HepG2 (cell line): ENCODE results near the gene LAG3. TPM values are rescaled to one million over a fixed set of nuclear protein-coding genes. Genes with fewer than 3 reads are reported as not detected.
A peak's percentile ranks its signal among the peaks of the same experiment; 100 is the strongest.

Experiments
- CHD2 ChIP-seq: IDR thresholded peaks from 2 replicates; pipeline ENCODE4 v1.6.1; 2011; ENCODE audit warnings: low read depth, low read length, improper control_type of control experiment
- EZH2 ChIP-seq: conservative IDR thresholded peaks from 2 replicates; pipeline ENCODE4 v1.6.1; 2012; ENCODE audit warnings: mild to moderate bottlenecking, low read depth, low read length, moderate library complexity
- KDM5A ChIP-seq: fragments of 200-600 bp; sonication (generic); IDR thresholded peaks from 2 replicates; pipeline ENCODE4 v1.7.0; 2018; ENCODE audit warnings: antibody characterized with exemption, mild to moderate bottlenecking, low read length, borderline replicate concordance
- TBL1XR1 ChIP-seq: fragments of 150-350 bp; IDR thresholded peaks from 2 replicates; pipeline ENCODE4 v1.6.1; 2014; ENCODE audit warnings: borderline replicate concordance, low read length; ENCODE audit not compliant: partially characterized antibody
- TBX3 ChIP-seq: fragments of 450-650 bp; IDR thresholded peaks from 2 replicates; pipeline ENCODE4 v1.6.1; 2017; ENCODE audit warnings: antibody characterized with exemption, mild to moderate bottlenecking, inconsistent platforms, borderline replicate concordance
- ZFP36 ChIP-seq: fragments of 150-350 bp; IDR thresholded peaks from 2 replicates; pipeline ENCODE4 v1.6.1; 2018; ENCODE audit warnings: borderline replicate concordance, low read length, low read depth; ENCODE audit not compliant: partially characterized antibody
- ZKSCAN8 ChIP-seq: IDR thresholded peaks from 2 replicates; pipeline ENCODE4 v1.6.1; 2016; ENCODE audit warnings: borderline replicate concordance, missing genetic modification reagents, missing compliant biosample characterization
- ZNF678 ChIP-seq: sonication (generic); formaldehyde crosslinking; IDR thresholded peaks from 2 replicates; pipeline ENCODE4 v1.4.0; 2020; ENCODE audit warnings: mild to moderate bottlenecking, missing genetic modification reagents
- polyA plus RNA-seq, 8 experiments: library from polyadenylated mRNA; depleted of rRNA in 3 of 8; stranded (reverse) in 7 of 8; unstranded in 1 of 8; fragments of >200 nt; fragmentation: Illumina TruSeq in 4 of 8; extraction: Trizol in 4 of 8; gene quantifications; 2 replicates each; pipeline versions ENCODE4 v1.2.1 to v1.2.3, GENCODE V29; 2011 to 2016; ENCODE audit warnings: low read depth in 4 of 8, missing spikeins in 1 of 8, mixed read lengths in 1 of 8; ENCODE audit not compliant: insufficient read depth in 1 of 8
- total RNA-seq, 5 experiments: library from RNA; depleted of rRNA; stranded (reverse); fragments of >200 nt; fragmentation: Illumina TruSeq; extraction: Trizol; gene quantifications; 2 replicates each; pipeline ENCODE4 v1.2.3, GENCODE V29; 2016; ENCODE audit warnings: low read depth in 1 of 5
- TF ChIP-seq, protein P1 (sequence below): IDR thresholded peaks from 2 replicates; pipeline ENCODE4 v1.6.1; 2016; ENCODE audit warnings: low read depth, control low read depth
- TF ChIP-seq, protein P2 (sequence below): sonication (generic); formaldehyde crosslinking; IDR thresholded peaks from 2 replicates; pipeline ENCODE4 v1.5.0; 2020; ENCODE audit warnings: mild to moderate bottlenecking, missing genetic modification reagents, moderate library complexity
- TF ChIP-seq, protein P3 (sequence below): sonication (generic); formaldehyde crosslinking; IDR thresholded peaks from 2 replicates; pipeline ENCODE4 v1.9.0; 2021; ENCODE audit warnings: missing genetic modification reagents, mild to moderate bottlenecking, borderline replicate concordance
- TF ChIP-seq, protein P4 (sequence below): sonication (generic); formaldehyde crosslinking; IDR thresholded peaks from 2 replicates; pipeline ENCODE4 v1.4.0; 2020; ENCODE audit warnings: missing genetic modification reagents
- TF ChIP-seq, protein P5 (sequence below): sonication (generic); formaldehyde crosslinking; IDR thresholded peaks from 2 replicates; pipeline ENCODE4 v1.4.0; 2020; ENCODE audit warnings: missing genetic modification reagents

Gene LAG3
- total and polyA plus RNA-seq, 2 of the 13 experiments (the other 11 are each of a cell fraction or from before 2014, with no cell fraction given), result 0.11 to 0.26 TPM

DNA sequence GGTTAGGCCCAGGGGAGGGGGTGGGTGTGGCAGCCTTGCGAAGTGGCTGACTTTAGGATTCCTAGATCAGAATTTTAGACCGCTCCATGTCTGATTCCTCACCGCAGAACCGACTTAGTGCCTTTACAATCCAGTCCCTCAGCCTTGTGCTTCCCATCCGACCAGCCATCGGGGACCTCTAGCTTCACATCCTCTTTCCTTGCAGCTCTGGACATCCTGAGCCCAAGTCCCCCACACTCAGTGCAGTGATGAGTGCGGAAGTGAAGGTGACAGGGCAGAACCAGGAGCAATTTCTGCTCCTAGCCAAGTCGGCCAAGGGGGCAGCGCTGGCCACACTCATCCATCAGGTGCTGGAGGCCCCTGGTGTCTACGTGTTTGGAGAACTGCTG, 47.9 kb upstream of the LAG3 start (continued):
- TF ChIP-seq, protein P1, sequence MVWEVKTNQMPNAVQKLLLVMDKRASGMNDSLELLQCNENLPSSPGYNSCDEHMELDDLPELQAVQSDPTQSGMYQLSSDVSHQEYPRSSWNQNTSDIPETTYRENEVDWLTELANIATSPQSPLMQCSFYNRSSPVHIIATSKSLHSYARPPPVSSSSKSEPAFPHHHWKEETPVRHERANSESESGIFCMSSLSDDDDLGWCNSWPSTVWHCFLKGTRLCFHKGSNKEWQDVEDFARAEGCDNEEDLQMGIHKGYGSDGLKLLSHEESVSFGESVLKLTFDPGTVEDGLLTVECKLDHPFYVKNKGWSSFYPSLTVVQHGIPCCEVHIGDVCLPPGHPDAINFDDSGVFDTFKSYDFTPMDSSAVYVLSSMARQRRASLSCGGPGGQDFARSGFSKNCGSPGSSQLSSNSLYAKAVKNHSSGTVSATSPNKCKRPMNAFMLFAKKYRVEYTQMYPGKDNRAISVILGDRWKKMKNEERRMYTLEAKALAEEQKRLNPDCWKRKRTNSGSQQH (CRISPR knock-in tag), result no peak
- TF ChIP-seq, protein P2, sequence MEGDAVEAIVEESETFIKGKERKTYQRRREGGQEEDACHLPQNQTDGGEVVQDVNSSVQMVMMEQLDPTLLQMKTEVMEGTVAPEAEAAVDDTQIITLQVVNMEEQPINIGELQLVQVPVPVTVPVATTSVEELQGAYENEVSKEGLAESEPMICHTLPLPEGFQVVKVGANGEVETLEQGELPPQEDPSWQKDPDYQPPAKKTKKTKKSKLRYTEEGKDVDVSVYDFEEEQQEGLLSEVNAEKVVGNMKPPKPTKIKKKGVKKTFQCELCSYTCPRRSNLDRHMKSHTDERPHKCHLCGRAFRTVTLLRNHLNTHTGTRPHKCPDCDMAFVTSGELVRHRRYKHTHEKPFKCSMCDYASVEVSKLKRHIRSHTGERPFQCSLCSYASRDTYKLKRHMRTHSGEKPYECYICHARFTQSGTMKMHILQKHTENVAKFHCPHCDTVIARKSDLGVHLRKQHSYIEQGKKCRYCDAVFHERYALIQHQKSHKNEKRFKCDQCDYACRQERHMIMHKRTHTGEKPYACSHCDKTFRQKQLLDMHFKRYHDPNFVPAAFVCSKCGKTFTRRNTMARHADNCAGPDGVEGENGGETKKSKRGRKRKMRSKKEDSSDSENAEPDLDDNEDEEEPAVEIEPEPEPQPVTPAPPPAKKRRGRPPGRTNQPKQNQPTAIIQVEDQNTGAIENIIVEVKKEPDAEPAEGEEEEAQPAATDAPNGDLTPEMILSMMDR (CRISPR knock-in tag), result 0 out of 2 replicates have a peak, but pooled peaks have one; percentile 3
- no peak for TF ChIP-seq CHD2
- no peak for TF ChIP-seq TBL1XR1
- TF ChIP-seq ZFP36, result no peak
- TF ChIP-seq ZNF678 (CRISPR knock-in tag), result peak; percentile 29; the same call in 1 of the 2 replicates
- TF ChIP-seq, protein P3, sequence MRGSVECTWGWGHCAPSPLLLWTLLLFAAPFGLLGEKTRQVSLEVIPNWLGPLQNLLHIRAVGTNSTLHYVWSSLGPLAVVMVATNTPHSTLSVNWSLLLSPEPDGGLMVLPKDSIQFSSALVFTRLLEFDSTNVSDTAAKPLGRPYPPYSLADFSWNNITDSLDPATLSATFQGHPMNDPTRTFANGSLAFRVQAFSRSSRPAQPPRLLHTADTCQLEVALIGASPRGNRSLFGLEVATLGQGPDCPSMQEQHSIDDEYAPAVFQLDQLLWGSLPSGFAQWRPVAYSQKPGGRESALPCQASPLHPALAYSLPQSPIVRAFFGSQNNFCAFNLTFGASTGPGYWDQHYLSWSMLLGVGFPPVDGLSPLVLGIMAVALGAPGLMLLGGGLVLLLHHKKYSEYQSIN (CRISPR knock-in tag), result no peak
- no peak for TF ChIP-seq ZKSCAN8 (CRISPR knock-in tag)
- TF ChIP-seq, protein P4, sequence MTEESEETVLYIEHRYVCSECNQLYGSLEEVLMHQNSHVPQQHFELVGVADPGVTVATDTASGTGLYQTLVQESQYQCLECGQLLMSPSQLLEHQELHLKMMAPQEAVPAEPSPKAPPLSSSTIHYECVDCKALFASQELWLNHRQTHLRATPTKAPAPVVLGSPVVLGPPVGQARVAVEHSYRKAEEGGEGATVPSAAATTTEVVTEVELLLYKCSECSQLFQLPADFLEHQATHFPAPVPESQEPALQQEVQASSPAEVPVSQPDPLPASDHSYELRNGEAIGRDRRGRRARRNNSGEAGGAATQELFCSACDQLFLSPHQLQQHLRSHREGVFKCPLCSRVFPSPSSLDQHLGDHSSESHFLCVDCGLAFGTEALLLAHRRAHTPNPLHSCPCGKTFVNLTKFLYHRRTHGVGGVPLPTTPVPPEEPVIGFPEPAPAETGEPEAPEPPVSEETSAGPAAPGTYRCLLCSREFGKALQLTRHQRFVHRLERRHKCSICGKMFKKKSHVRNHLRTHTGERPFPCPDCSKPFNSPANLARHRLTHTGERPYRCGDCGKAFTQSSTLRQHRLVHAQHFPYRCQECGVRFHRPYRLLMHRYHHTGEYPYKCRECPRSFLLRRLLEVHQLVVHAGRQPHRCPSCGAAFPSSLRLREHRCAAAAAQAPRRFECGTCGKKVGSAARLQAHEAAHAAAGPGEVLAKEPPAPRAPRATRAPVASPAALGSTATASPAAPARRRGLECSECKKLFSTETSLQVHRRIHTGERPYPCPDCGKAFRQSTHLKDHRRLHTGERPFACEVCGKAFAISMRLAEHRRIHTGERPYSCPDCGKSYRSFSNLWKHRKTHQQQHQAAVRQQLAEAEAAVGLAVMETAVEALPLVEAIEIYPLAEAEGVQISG, result no peak
- no peak for TF ChIP-seq EZH2
- TF ChIP-seq, protein P5, sequence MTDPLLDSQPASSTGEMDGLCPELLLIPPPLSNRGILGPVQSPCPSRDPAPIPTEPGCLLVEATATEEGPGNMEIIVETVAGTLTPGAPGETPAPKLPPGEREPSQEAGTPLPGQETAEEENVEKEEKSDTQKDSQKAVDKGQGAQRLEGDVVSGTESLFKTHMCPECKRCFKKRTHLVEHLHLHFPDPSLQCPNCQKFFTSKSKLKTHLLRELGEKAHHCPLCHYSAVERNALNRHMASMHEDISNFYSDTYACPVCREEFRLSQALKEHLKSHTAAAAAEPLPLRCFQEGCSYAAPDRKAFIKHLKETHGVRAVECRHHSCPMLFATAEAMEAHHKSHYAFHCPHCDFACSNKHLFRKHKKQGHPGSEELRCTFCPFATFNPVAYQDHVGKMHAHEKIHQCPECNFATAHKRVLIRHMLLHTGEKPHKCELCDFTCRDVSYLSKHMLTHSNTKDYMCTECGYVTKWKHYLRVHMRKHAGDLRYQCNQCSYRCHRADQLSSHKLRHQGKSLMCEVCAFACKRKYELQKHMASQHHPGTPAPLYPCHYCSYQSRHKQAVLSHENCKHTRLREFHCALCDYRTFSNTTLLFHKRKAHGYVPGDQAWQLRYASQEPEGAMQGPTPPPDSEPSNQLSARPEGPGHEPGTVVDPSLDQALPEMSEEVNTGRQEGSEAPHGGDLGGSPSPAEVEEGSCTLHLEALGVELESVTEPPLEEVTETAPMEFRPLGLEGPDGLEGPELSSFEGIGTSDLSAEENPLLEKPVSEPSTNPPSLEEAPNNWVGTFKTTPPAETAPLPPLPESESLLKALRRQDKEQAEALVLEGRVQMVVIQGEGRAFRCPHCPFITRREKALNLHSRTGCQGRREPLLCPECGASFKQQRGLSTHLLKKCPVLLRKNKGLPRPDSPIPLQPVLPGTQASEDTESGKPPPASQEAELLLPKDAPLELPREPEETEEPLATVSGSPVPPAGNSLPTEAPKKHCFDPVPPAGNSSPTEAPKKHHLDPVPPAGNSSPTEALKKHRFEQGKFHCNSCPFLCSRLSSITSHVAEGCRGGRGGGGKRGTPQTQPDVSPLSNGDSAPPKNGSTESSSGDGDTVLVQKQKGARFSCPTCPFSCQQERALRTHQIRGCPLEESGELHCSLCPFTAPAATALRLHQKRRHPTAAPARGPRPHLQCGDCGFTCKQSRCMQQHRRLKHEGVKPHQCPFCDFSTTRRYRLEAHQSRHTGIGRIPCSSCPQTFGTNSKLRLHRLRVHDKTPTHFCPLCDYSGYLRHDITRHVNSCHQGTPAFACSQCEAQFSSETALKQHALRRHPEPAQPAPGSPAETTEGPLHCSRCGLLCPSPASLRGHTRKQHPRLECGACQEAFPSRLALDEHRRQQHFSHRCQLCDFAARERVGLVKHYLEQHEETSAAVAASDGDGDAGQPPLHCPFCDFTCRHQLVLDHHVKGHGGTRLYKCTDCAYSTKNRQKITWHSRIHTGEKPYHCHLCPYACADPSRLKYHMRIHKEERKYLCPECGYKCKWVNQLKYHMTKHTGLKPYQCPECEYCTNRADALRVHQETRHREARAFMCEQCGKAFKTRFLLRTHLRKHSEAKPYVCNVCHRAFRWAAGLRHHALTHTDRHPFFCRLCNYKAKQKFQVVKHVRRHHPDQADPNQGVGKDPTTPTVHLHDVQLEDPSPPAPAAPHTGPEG, result no peak
- no peak for TF ChIP-seq KDM5A
- TF ChIP-seq TBX3, result no peak
